OCI-LY7 (cell line): ENCODE results near the gene DHCR24.

ENCODE experiments used
- CTCF ChIP-seq: fragments of 200-600 bp; sonication (generic); conservative IDR thresholded peaks from 2 replicates; pipeline ENCODE4 v1.5.1; 2014; ENCODE audit warnings: mild to moderate bottlenecking, antibody characterized with exemption, low read length, moderate library complexity, mixed read lengths
- EZH2phosphoT487 ChIP-seq: fragments of 200-600 bp; sonication (generic); IDR thresholded peaks from 2 replicates; pipeline ENCODE4 v1.6.1; 2018; ENCODE audit warnings: low read depth, borderline replicate concordance, mild to moderate bottlenecking, mixed run types, antibody characterized with exemption, low read length, moderate library complexity, mixed read lengths

- TF ChIP-seq CTCF = no peak
- TF ChIP-seq EZH2phosphoT487 = no peak
Observed at GRCh38 chr1:54904476-54905048, 17.6 kb upstream of the DHCR24 start.
